Activated T-cell treated with anti-CD3 and anti-CD28 coated beads, Interleukin-2, amount 50 U/mL, for 24 hours (primary cell): ENCODE results near the gene BHLHE23.

Experiments used
- DNase-seq: peaks from one replicate; pipeline ENCODE4 v3.0.0-alpha.2; 2020
- H3K27ac Mint-ChIP-seq: 2 replicates; pipeline ENCODE4 v1.8.0; 2020; ENCODE audit warnings: mild to moderate bottlenecking, mixed read lengths
- H3K27me3 Mint-ChIP-seq: 2 replicates; pipeline ENCODE4 v1.8.0; 2020; ENCODE audit warnings: mixed read lengths
- H3K36me3 Mint-ChIP-seq: 2 replicates; pipeline ENCODE4 v1.8.0; 2020; ENCODE audit warnings: low read depth, mixed read lengths
- H3K4me1 Mint-ChIP-seq: 2 replicates; pipeline ENCODE4 v1.8.0; 2020; ENCODE audit warnings: low read depth, mixed read lengths
- H3K4me3 Mint-ChIP-seq: 2 replicates; pipeline ENCODE4 v1.8.0; 2020; ENCODE audit warnings: mild to moderate bottlenecking, moderate library complexity, mixed read lengths
- H3K9me3 Mint-ChIP-seq: 2 replicates; pipeline ENCODE4 v1.8.0; 2020; ENCODE audit warnings: mixed read lengths

Gene BHLHE23

DNA sequence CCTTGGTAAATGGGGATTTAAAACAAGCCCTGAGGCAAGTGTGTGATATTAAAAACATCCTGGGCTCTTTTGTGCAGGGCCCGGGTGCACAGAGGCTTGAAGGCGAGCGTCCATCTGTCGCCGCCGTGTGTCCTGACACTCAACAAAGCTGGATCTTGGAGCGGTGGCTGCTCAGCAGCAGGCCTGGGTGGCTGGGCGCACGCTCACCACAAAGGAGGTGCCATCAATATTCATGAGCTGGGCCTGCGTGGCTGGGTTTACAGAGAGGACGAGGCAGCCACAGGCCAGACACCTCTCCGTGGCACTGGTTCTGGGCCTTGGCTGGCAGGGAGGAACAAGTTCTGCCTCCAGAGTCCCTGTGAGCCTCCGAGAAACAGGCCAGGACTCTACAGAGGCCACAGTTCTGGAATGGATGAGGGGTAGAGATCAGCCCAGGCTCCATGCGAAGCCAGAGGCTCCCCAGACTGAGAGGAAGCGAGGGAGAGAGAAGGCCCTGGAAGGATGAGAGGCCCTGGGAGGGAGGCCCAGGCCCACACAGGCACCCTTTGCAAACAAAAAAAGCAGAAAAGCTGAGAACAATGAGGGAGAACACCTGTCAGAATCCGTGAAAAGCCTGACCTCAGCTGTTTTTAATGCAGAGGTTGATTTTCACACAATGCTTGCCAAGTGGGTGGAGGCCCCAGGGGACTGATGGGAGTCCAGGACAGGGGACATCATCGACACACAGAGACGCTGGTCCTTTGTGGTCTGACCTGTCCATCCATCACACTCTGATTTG is 21.9 kb downstream of the BHLHE23 start:
- H3K27me3 Mint-ChIP-seq: peaks cover 40% of the 10 kb centered on the region
- no peak overlapping the region for H3K27ac Mint-ChIP-seq
- DNase-seq: no peak
- no peaks in the 10 kb centered on the region for H3K36me3 Mint-ChIP-seq
- H3K9me3 Mint-ChIP-seq: no peaks in the 10 kb centered on the region
- peaks cover 16% of the 10 kb centered on the region for H3K4me1 Mint-ChIP-seq
- no peak overlapping the region for H3K4me3 Mint-ChIP-seq

DNA sequence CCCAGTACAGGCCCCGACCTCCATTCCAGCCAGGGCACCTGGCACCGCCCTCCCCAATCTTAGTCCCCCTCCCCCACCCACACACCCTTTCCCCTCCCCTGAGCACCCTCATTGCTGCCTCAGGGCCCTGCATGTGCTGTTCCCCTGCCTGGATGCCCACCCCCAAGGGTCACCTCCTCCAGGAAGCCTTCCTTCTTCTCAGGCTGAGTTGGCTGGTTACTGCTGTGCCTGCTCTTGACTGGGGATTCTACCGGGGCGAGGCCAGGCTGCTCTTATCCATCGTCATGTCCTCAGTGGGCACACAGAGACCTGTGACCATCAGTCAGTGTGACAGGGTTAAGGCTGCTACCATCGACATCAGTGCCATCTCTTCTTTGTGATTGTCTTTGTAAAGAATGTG is 23.6 kb downstream of the BHLHE23 start:
- Mint-ChIP-seq H3K4me3 (no peak overlapping the region), H3K27ac (no peak overlapping the region), H3K9me3 (no peaks in the 10 kb centered on the region), H3K27me3 (peaks cover 54% of the 10 kb centered on the region), H3K36me3 (no peaks in the 10 kb centered on the region), H3K4me1 (peaks cover 24% of the 10 kb centered on the region)
- no peak for DNase-seq

DNA sequence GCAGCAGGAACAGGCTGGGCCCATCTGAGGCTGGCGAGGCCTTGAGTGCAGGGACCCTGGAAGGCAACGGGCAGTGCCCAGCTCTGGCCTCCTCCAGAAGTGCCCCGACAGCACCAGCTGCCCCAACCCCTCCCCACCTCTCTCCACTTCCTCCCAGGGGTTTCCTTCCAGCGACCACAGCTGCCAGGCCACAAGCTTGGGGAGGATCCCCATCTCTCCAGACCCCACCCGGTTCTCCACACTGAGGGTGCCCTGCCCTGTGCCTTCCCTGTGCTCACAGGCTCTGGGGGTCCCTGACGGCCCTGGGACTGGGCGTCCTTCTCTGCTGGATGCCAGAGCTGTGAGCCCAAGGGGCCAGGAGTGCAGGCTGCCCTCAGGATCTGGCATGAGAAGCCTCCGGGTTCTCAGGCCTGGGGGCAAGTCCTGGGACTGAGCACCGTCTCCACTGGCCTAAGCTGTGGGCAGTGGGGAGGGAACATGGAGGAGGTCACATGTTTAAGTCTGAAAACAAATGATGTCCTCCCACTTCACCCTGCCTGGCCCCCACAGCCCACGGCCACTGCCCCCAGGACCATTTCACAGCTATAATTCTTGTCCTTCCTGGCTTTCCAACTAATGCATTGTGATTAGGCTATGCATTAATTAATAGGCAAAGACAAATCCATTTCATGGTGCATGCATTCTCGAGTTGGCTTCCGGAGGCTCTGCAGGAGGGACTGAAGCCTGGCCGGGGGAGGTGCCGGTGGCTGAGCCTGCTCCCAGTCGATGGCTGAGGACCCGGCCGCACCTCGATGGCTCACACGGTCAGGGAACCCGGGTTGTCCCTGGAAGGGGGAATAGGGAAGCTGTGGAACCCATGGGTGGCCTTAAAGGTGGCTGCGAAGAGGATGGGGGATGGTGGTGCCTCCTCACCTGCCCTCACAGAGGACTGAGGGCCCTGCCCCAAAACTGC is 24.4 kb downstream of the BHLHE23 start:
- no peaks in the 10 kb centered on the region for H3K9me3 Mint-ChIP-seq
- DNase-seq: no peak
- no peak overlapping the region for H3K4me3 Mint-ChIP-seq
- peaks cover 59% of the 10 kb centered on the region for H3K27me3 Mint-ChIP-seq
- no peak overlapping the region for H3K27ac Mint-ChIP-seq
- no peaks in the 10 kb centered on the region for H3K36me3 Mint-ChIP-seq
- peaks cover 32% of the 10 kb centered on the region for H3K4me1 Mint-ChIP-seq

DNA sequence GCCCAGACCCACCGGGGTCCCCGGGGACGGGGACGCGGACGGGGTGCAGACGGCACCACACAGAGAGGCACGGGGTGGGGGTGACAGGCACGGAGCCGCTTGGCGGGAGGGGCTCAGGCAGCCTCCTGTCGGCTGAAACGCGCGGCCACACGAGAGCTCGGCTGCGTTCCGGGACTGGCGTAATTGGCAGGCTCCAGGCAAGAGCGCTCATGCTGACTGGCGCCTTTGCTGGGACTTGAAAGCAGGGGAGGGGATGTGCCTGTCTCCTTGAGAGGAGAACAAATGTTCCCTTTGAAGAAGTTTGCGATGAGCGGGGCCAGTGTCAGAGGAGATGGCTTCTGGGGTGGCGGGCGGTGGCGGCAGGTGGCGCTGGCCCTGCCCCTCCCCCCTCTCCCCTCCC is 25.8 kb downstream of the BHLHE23 start:
- Mint-ChIP-seq H3K36me3 (no peaks in the 10 kb centered on the region), H3K4me1 (peaks cover 38% of the 10 kb centered on the region), H3K9me3 (no peaks in the 10 kb centered on the region), H3K4me3 (no peak overlapping the region), H3K27me3 (peaks cover 64% of the 10 kb centered on the region), H3K27ac (no peak overlapping the region)
- DNase-seq: peak; percentile 48

DNA sequence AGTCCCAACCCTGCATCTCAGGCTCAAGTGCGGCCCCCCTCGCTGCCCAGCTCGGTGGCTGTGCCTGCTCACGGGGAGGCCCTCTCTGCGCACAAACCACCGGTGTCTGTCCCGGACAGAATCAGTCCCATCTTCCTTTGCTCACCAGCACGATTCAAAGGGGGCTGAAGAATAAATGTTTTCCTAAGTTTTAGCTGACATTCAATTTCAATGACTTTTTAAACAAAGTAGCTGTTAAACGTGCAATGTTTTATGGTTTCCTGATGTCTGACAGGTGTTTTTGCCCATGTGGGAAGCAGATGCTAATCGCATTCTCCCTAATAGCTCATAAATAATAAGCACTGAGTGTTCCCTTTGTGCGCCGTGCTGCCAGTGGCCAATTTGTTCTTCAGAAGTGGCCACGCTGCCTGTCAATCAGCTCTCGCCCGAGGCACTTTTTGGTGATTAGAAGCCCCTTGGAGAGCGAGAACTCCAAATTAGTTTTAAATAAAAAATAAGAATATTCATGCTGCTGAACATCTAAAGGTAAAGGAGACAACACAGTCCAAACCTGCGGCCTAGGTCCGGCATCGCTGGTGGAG is 26.3 kb downstream of the BHLHE23 start:
- Mint-ChIP-seq H3K4me1 (peaks cover 38% of the 10 kb centered on the region), H3K36me3 (no peaks in the 10 kb centered on the region), H3K4me3 (no peak overlapping the region), H3K27ac (no peak overlapping the region), H3K9me3 (no peaks in the 10 kb centered on the region), H3K27me3 (peaks cover 69% of the 10 kb centered on the region)
- DNase-seq: no peak

DNA sequence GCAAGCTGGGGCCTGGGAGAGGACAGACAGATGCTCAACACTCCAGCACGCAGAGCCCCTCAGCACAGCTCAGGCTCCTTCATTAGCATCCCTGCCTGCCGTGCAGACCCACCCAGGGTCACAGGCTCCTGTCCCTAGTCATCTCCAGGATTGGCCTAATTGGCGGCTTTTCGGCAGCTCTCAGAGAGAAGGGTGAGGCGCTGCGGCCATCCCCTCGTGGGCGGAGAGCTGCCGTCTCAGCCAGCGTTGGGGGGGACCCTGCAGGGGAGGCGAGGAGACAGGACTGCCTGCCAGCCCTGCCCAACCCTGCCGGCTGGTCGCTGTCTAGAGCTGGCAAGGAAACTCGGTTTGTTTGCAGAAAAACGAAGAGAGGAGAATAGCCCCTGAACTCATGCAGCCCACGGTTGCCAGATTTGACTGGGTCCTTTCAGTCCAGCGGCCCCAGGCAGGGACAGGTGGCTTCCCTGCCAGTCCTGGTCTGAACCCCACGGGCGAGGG is 26.8 kb downstream of the BHLHE23 start:
- Mint-ChIP-seq H3K36me3 (no peaks in the 10 kb centered on the region), H3K4me3 (no peak overlapping the region), H3K27ac (no peak overlapping the region), H3K27me3 (peaks cover 72% of the 10 kb centered on the region), H3K9me3 (no peaks in the 10 kb centered on the region), H3K4me1 (peaks cover 38% of the 10 kb centered on the region)
- DNase-seq: no peak

DNA sequence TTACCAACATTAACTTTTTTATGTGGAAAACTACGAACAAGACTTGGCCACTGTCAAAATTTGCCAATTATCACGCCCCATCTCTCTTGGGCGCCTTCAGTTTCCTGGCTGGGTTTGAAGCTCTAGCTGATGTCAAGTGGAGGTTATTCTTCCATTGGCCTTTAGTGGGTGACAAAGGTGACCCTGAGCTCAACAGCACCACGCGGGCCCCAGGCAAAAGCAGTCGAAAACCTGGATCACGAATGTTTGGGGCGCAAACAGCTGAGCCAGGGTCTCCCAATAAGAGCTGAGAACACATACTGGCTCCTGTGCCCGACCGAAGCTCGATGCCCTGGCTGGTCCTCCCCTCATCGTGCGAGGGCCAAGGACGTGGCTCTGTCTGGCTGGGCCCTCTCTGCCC is 27.5 kb downstream of the BHLHE23 start:
- H3K36me3 Mint-ChIP-seq: no peaks in the 10 kb centered on the region
- H3K9me3 Mint-ChIP-seq: no peaks in the 10 kb centered on the region
- H3K27ac Mint-ChIP-seq: no peak overlapping the region
- peaks cover 38% of the 10 kb centered on the region for H3K4me1 Mint-ChIP-seq
- DNase-seq: no peak
- H3K4me3 Mint-ChIP-seq: no peak overlapping the region
- peaks cover 76% of the 10 kb centered on the region for H3K27me3 Mint-ChIP-seq

DNA sequence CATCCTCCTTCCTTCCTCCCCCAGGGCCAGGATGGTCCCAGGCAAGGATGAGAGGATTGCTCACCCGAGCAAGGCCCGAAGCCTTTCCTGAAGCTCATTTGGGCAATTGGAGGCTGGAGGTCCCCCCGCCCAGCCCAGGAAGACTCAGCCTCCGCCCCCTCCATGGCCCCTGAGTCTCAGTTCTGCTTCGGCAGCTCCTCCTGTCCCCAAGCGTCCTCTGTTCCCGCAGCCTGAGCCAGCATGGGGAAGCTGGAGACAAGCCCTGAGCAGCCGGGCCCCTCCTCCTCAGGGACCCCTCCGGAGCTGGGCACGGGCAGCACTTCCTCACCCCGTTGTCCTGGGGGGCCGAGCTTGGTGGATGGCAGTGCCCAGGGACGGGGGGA is 28.2 kb downstream of the BHLHE23 start:
- H3K4me3 Mint-ChIP-seq: no peak overlapping the region
- H3K9me3 Mint-ChIP-seq: no peaks in the 10 kb centered on the region
- H3K36me3 Mint-ChIP-seq: no peaks in the 10 kb centered on the region
- no peak overlapping the region for H3K27ac Mint-ChIP-seq
- peaks cover 83% of the 10 kb centered on the region for H3K27me3 Mint-ChIP-seq
- peaks cover 41% of the 10 kb centered on the region for H3K4me1 Mint-ChIP-seq
- no peak for DNase-seq

DNA sequence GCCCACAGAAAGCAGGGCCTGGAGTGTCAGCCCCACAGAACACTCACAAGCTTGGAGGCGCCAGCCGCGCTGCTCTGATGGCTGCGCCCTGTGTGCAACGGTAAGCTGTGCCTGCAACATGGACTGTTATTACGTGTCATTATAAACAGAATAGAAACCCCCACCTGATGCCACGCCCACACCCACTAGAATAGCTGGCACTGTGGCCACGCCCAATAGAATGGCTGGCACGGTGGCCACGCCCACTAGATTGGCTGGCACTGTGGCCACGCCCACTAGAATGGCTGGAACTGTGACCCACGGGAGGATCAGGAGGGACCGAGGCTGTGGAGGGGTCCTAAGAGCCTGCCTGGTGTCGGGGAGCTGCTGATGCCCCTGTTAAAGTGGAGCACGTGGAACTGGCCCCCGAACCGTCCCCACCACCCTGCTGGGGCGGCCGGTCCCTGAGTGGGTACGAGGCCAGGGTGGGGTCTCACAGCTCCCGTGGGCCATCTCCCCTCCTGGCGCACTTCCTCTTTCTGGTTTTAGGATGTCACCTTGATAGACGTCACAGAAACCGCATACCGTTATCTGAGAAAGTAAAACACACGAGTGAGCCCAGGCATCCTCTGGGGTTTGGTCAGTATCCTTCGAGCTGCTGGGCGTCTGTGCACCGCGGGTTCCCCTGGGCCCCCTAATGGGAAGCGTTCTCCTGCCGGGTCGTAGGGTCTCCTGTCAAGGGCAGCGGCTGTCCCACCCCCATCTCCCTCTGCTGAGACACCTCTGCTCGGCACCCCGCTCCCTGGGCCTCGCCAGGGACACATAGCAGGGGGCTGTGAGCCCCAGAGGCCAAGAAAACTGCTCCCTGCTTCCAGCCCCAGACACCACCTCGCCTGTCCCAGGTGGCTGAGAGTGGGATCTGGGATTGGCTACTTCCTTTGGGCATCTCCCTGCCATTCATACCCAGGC is 28.9 kb downstream of the BHLHE23 start:
- Mint-ChIP-seq H3K4me3 (peak overlapping the region; percentile 25), H3K9me3 (no peaks in the 10 kb centered on the region), H3K27ac (no peak overlapping the region), H3K36me3 (no peaks in the 10 kb centered on the region), H3K27me3 (peaks cover 87% of the 10 kb centered on the region), H3K4me1 (peaks cover 44% of the 10 kb centered on the region)
- DNase-seq: peak; percentile 79

DNA sequence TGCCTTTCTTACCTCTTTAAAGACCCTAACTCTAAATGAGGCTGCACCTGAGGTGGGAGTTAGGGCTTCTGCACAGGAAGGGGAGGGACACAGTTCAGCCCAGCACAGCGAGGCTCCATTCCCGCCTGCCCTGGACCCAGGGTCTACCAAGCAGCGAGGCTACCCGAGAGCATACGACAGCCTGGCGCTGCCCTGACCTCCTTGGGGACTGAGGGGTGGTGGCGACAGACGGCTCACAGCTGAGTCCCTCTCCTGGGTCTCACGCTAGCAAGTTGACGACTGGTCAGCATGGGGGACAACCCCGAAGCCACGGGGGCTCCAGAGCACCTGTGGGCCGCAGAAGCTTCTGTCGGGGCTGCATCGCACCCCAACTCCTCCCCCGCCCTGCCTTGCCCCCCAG is 29.9 kb downstream of the BHLHE23 start:
- Mint-ChIP-seq H3K36me3 (no peaks in the 10 kb centered on the region), H3K4me3 (no peak overlapping the region), H3K9me3 (no peaks in the 10 kb centered on the region), H3K4me1 (peaks cover 46% of the 10 kb centered on the region), H3K27me3 (peaks cover 88% of the 10 kb centered on the region), H3K27ac (no peak overlapping the region)
- DNase-seq: no peak

DNA sequence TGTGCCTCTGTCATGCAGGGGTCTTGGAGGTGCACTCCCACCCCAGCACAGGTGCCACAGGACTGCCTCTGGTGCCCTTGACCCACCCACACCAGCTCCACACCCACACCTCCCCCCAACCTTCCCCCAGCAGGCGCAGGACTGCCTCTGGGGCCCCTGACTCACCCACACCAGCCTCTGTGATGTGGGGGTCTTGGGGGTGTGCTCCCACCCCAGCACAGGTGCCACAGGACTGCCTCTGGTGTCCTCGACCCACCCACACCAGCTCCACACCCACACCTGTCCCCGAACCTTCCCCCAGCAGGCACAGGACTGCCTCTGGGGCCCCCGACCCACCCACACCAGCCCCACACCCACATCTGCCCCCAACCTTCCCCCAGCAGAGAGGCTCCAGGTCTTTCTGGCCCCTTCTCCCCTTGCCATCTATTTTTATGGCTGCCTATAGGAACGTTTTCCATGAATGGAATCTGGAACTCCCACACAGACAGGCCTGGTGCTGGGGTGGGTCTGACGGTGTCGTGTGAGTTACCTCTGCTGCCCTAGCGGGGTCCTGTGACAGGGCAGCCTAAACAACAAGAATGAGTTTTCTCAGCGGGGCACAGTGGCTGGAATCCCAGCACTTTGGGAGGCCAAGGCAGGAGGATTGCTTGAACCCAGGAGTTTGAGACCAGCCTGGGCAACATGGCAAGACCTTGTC is 30.8 kb downstream of the BHLHE23 start:
- Mint-ChIP-seq H3K4me1 (peaks cover 42% of the 10 kb centered on the region), H3K27ac (no peak overlapping the region), H3K9me3 (no peaks in the 10 kb centered on the region), H3K4me3 (no peak overlapping the region), H3K27me3 (peaks cover 86% of the 10 kb centered on the region), H3K36me3 (no peaks in the 10 kb centered on the region)
- DNase-seq: no peak

DNA sequence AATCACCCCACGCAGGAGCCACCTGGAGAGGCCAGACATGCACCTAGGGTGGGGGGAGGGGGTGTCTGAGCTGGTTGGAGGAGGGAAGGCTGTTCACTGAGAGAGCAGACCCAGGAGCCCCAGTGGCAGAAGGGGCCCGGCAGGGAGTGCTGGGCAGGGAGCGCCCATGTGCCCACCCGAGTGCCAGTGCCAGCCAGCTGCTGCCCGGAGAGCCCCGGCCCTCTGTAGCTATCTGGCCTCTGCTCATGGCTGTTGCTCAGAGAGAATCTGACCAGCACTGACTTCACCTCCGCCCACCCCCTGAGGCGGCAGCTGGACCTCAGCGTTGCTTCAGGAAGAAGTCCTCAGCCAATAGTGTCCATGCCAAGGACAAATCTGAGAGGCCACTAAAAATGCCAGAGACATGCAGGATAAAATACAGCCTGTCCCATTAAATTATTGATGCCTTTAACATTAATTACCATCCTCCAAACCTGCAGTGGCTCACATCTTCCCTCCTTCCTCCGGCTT is 31.5 kb downstream of the BHLHE23 start:
- DNase-seq: no peak
- peaks cover 39% of the 10 kb centered on the region for H3K4me1 Mint-ChIP-seq
- no peak overlapping the region for H3K4me3 Mint-ChIP-seq
- no peaks in the 10 kb centered on the region for H3K9me3 Mint-ChIP-seq
- peaks cover 81% of the 10 kb centered on the region for H3K27me3 Mint-ChIP-seq
- H3K36me3 Mint-ChIP-seq: no peaks in the 10 kb centered on the region
- H3K27ac Mint-ChIP-seq: no peak overlapping the region
